ENCODE measurements around the gene ABCC12. TPM values are rescaled to one million over a fixed set of nuclear protein-coding genes. Genes with fewer than 3 reads are reported as not detected.
"Not testable (repeated sequence)": the region's sequence is repeated elsewhere in the genome, so short reads cannot be mapped to it uniquely, and the experiment has no call there.

The ABCC12 gene
- 0.33 TPM for polyA plus RNA-seq (ENCODE audit: insufficient read length)

DNA sequence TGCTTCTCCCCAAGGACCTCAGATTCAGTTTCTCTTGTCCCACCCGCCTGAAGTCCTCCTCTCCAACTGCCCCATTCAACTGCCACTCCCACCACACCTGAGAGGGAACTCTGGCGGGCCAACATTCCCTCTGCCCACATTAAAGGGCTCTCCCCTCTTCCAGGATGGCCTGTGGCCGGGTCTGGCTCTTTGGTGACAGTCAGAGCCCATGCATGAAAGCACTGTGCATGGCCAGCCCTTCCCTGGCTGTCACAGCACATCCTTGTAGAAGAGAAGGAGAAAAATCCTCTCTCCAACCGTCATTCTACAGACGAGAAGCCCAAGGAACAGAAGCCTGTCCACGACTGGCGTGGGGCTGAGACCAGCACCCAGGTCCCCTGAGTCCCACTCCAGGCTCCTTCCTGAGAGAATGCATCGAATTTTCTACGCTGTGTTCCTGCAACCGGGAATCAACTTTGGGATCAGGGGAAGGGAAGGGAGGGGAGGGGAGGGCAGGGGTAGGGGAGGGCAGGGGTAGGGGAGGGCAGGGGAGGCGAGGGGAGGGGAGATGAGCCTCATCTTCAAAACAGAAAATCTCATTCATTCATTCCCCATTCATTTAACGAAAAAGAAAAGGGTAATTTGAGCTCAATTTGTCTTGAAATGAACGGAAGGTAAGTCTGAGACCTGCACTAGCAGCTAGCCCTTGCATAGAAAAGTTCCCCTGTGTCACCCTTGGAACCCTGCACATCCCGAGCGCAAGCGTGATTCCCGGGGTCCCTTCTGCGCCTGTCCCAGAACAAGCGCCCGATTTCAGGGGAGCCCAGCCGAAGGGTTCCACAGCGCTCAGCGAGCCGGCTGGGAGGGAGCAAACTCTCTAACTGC lies at the start of gene ABCC12:
TSS of gene ABCC12 (minus strand) at position 68 of the 864 bp plus-strand sequence. CDS start 9,569 bp downstream, outside the sequence.
- no peak for DNase-seq (ENCODE audit: low read depth)

DNA sequence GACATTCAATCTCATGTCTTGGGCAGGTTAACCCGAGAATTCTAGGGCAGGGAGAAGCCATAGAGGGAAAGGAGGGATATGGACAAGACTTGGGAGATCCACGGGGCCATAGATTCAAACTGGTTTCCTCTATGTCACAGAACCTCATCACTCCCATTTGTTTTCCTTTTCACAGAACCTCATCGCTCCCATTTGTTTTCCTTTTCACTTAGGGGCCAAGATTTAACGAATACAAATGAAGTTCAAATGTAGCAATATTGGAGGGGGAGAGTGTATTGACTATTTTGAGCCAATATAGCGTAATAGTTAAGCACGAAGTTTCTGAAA lies 49.0 kb upstream of the ABCC12 start:
- DNase-seq (ENCODE audit: low read depth) = no peak

DNA sequence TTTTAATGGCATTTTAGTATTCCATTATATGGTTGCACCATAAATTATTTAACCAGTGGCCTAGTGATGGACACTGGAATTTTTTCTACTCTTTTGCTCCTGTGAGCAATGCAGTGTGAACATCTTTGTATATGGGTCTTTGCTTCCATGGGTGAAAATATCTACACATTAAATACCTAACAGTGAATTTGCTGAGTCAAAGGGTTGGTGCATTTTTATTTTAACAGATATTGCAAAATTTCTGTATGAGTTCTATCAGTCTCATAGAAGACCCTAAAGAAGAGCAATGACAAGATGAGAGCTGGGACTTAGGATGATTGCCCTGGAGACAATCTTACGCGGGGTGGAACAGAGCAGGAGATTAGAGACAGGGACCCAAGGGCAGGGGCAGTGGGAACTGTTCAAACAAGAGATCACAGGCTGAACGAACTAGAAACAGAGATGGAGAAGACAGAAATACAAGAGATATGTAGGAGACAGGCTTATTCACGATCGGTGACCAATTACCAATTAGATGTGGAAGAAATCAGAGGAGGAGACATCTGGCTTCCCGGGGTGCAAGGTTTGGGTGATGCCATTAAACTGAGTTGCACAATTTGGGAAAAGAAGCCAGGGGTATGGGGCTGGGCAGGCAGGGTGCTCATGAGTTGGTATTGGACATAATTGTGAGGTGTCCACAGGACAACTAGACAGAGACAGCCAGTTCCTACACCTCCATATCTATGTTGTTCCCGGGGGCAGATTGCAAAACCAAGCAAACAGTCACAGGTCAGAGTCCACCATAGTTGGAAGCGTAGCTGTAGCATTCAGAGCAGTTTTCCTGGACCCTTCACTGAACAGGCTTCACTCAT lies 48.4 kb upstream of the ABCC12 start:
- no peak for DNase-seq (ENCODE audit: low read depth)

DNA sequence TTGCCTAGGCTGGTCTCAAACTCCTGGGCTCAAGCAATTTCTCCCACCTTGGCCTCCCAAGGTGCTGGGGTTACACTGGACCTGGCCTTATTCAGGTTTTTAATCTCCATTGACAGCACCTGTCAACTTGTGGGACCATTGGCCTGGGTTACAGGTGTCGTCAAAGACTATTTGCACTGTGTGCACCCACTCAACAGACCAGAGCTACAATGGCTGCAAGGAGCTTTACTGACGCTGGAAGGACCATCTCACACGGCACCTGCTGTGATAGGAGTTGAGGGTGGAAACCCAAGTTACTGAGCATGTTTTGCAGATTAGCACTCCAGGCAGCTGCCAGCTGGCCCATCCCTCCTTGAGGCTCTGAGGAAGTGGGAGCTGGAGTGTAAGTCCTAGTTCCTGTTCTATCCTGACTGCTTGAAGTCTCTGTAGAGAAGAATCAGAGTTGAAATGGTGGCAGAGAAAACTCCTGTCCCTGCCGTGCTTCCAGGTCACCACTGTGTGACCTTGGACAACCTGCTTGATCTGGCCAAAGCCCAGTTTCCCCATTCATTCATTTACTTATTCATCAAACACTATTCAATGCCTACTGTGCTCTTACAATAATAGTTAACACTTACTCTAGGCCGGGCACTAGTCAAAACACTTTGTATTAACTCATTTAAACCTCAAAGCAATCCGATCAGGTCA lies 45.9 kb upstream of the ABCC12 start:
- no peak for DNase-seq (ENCODE audit: low read depth)

DNA sequence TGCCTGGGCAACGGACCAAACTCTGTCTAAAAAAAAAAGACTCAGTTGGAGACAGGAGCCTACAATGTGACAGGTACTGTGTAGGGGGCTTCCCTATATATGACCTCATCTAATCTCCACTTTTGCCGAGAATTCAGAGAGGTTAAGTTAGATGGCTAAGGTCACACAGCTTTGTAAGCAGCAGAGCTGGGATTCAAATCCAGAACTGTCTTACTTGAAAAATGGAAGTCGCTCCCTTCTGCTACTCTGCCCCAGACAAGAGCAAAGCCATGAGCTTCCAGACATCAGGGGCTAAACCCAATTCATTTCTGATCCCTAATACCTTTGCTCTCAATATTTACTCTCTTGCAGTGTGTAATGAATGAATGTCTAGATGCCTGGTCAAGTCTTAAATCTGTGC lies 41.5 kb upstream of the ABCC12 start:
- DNase-seq (ENCODE audit: low read depth) = no peak

DNA sequence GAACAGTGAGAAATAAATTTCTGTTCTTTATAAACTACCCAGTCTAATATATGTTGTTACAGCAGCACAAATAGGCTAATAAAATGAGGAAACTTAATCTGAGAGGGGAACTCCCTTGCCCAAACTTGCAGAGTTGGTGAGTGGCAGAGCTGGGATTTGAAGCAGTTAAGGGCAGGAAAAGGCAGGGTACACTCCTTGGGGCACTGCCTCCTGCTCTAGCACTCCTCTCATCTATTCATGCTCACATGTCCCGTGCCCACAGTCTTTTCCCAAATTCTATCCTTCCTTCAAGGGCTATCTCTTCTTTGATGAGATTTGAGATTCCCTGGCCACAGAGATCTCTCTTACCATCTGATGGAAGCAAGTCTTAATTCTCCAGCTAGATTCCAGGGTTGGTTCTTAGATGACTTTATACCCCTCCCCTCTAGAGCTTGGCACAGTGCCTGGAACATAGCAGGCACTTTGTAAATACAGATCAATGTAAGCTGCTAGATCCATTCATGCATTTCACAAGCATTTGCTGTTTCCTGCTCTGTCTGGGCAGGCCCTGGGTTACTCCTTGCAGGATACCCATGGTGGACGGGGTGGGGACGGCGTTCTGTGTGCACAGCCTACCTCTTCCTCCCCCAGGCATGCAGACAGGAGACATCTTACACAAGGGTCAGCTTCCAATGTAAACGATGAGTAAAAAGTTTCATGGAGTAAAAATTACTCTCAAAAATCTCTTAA lies 39.2 kb upstream of the ABCC12 start:
- no peak for DNase-seq (ENCODE audit: low read depth)

DNA sequence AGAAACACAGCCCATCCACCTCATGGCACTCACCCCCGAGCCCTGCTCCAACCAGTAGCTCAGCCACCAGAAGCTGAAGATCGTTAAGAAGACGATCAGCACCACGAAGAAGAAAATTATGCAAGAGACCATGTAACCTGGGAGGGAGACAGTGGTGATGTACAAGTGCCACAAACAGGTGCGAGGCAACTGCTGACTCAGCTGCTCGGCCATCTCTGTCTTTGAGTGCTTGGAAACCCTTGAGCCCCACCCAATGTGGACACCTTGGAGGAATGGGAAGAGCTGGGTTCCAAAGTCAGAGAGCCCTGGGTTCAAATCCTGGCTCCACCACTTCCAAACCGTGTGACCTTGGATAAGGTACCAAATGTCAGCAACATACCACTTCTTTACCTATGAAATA lies 38.1 kb upstream of the ABCC12 start:
- DNase-seq (ENCODE audit: low read depth) = no peak

DNA sequence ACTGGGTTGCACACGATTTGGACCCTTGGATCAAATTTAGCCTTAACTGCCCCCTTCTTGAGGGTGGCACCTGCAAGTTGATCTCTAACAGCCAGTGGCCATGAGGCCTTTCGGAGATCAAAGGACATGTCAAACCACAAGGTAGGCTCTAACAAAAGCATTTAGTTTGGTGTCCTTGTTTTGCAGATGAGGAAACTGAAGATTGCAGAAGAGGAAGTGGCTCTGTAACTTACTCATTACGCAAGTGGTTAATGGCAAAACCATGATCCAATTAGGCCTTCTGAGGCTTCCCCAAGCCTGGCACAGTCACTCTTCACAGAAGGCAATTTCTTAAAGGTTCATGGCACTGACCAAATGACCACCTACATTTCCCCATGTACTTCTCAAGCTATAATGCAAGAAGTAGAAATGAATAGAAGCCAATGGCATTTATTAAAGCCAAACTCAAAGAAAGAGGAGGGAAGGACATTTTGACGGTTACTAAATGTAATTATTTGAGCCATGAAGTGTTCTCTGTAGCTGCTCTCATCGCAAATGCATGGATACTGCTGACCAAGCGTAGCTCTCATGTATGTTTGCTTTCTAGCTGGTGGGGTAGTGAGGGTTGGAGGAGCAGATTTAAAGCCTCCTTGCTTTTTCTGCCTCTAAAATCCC lies 32.8 kb upstream of the ABCC12 start:
- DNase-seq (ENCODE audit: low read depth) = no peak

DNA sequence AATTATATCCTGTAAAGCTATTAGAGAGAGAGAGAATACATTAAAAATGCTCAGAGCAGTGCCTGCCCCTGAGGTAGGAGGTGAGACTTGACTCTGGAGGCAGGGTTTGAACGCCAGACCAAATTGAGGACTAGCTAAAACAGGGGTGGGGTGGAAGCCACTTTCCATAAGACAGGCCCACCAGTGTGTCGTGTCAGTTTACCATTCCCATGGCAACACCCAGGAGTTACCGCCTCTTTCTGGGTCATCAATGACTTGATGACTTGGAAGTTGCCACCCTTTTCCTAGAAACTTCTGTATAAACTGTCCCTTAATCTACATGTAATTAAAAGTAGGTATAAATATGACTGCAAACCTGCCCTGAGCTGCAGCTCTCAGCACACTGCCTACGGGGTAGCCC lies 32.0 kb upstream of the ABCC12 start:
- DNase-seq (ENCODE audit: low read depth) = no peak

DNA sequence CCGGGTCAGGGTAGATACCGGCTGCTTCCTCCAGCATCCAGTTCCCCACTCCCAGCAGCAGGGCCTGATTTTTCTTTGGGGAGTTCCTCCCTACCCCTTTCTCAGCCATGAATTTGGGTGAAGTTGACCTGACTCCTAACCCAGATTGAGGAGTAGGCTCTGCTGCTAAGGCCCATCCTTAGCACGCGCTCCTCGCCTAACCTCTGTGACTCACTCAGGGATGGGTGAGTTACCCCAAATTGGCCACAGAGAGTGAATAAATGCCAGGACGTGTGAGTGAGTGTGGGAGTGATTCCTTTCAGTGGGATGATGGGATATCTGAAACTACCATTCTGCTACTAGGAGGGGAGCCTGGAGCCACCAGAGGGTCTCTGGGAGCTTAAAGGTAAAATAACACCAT lies 28.9 kb upstream of the ABCC12 start:
- no peak for DNase-seq (ENCODE audit: low read depth)

DNA sequence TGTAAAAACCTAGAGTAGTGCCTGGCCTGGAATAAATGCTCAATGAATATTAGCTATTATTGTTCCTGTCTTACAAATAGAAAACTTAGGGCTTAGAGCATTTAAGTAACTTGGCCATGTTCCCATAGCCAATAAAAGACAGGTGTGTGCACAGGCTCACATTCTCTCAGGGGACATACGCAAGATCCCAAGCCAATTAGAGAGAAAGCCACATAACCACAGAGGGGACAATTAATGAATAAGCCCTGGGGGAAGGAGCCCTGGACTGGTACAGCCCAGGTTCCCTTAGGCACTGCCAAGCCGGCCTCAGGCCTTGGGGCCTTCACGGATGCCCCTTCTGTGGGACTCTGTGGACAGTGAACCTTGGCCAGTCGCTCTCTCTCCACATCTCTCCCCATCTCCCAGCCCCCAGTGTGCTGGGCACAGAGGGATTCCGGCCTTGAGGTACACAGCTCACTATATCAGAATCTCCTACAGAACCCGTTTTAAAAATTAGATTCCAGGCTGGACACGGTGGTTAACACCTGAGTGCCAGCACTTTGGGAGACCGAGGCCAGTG lies 27.3 kb upstream of the ABCC12 start:
- DNase-seq (ENCODE audit: low read depth) = no peak

DNA sequence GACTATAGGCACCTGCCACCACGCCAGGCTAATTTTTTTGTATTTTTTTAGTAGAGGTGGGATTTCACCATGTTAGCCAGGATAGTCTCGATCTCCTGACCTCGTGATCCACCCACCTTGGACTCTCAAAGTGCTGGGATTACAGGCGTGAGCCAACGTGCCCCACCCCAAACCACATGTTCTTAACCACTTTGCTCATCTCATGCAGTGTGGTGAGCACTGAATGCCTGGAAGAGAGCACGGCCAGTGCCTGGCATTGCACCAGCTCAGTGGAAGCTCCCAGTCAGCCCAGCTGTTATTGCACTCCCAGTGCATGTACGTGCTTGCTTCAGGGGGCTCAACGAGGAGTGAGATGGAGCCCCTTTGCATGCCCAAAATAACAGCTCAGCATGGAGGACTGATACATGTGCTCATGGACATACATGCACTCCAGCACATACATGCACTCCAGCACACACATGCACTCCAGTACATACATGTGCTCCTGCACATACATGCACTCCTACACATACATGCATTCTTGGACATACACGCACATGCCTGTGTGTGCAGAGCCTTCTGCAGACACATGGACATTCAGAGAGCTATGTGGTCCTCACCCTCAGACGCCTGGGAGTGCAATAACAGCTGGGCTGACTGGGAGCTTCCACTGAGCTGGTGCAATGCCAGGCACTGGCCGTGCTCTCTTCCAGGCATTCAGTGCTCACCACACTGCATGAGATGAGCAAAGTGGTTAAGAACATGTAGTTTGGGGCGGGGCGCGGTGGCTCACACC lies 26.1 kb upstream of the ABCC12 start:
- DNase-seq (ENCODE audit: low read depth) = not testable (repeated sequence)

DNA sequence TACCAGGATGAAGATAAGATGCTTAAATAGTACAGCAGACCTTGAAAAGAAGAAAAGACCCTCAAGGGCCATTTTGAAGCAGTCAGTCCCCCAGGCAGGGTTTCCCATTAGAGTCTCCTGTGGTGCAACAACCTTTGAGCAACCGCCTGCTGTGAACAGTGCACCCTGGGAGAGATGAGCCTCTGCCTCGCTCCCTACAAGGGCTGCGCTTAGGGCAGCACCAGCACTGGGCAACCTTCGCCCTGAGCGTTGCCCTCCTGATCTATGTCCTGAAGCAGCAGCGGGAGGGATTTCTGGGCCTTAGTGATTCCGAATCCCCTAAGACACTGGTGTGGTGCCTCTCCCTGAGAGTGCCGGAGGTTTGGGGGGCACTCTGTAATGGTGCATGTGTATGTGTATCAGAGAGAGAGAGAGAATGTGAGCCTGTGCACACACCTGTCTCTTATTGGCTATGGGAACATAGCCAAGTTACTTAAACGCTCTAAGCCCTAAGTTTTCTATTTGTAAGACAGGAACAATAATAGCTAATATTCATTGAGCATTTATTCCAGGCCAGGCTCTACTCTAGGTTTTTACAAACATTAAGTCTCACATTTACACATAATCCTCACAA lies 25.2 kb upstream of the ABCC12 start:
- DNase-seq (ENCODE audit: low read depth) = no peak

DNA sequence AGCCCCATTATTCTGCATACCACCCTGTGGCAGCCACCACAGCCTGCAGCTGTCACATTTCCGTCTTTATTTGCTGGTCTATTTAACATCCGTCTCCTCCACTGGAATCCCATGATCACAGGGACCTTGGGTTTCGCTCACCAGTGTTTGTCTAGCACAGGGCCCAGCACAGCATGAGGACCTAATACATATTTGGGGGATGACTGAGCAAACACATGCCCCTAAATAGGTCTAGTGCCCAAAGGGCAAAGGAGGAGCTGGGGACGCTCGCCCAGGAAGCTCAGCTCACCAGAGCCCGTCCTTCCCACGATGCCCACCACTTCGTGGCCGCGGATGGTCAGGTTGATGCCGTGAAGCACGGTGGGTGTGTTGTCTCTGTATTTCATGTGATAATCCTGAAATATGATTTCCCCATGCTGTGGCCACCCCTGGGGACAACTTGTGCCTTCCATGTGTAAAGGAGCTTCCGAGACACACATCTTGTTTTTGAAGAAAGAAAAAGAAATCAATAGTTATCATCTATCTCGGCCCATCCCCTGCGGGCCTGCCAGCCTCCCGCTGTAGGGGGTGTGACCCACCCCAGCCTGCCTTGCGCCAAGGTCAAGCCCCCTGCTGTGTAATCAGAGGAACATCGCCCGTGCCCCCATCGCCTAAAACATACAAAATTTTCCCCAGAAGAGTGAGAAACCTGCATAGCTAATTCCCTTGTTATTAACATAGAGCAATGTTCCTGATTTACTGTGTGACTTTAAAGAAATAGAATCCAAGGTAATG lies 21.0 kb upstream of the ABCC12 start:
- DNase-seq (ENCODE audit: low read depth) = no peak

DNA sequence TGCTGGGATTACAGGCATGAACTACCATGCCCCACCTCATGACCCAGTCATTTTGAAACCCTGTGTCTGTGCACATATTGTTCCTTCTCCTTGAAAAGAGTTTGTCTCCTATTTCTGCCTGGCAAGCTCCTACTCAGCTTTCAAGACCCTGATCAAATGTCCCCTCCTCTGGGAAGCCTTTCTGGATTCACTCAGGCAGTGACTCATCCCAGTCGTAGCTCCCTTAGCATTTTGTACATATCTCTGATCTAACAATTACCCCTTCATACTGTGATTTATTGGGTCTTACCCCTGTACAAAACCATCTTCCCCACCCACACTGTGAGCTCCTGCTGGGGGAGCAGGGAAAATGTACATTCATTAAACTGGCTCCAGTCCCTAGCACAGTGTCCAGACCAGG lies 18.1 kb upstream of the ABCC12 start:
- no peak for DNase-seq (ENCODE audit: low read depth)

DNA sequence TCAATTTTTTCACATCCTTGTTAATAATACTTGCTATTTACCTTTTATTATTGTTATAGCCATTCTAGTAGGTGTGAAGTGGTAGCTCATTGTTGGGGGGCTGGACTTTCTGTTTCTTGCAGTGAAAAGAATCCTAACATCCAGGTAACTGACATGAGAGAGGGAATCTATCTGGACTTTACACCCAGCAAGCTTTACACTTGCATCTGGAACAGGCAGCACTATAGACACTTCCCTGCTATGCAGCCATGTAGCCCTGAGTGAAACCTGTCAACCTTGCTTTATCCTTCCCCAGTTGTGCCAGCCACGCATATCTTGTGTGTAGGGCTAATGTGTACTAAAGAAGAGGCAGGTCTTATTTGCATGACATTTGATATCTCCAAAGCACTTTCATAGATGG lies 16.9 kb upstream of the ABCC12 start:
- no peak for DNase-seq (ENCODE audit: low read depth)

DNA sequence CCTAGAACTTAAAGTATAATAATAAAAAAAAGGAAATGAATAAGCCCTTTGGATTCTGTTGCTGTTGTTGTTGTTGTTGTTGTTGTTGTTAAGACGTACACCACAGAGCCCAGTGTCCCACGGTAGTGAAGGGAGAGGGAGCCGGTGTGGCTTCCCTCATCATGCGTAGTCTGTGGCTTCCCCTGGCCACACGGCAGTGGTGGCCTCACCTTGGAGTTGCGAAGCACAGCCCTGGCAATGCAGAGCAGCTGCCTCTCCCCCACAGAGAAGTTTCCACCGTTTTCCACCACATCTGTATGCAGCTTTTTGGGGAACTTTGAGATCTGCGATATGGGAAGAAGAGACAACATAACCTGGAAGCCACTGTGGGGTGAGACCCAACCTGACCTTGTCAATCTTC lies 14.1 kb upstream of the ABCC12 start:
- DNase-seq (ENCODE audit: low read depth) = no peak

DNA sequence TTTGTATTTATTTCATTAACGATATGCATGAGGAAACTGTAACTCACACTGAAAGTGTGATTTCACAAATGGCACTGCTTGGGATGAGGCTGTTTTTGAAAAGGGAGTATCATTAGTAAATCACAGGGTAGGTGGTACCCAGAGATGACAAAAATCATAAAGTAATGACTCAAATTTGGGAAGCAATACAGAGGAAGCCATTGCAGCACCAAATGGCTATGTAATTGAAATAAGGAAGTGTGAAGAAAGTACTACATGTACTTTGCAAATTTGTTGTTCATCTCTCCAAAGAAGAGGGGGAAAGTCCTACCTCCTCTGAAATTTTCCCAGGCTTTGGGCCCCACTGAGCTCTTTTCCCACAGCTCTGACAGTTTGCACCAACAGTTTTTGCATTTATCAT lies 12.3 kb upstream of the ABCC12 start:
- DNase-seq (ENCODE audit: low read depth) = no peak

DNA sequence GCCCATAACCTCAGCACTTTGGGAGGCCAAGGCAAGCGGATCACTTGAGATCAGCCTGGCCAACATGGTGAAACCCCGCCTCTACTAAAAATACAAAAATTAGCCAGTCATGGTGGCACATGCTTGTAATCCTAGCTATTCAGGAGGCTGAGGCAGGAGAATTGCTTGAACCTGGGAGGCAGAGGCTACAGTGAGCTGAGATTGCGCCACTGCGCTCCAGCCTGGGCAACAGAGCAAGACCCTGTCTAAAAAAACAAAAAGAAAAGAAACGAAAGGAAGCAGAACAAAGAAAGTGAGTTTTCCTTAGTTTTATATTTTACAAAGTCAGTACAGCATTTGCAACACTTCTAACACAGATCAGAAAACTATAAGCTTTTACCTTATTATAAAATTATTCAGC lies 10.8 kb upstream of the ABCC12 start:
- not testable (repeated sequence) for DNase-seq (ENCODE audit: low read depth)

All from forelimb muscle (tissue), 1 donor.